Measurements from ENCODE around the gene AP4B1.
"Not testable (repeated sequence)": the region's sequence is repeated elsewhere in the genome, so short reads cannot be mapped to it uniquely, and the experiment has no call there.

Gene AP4B1

DNA sequence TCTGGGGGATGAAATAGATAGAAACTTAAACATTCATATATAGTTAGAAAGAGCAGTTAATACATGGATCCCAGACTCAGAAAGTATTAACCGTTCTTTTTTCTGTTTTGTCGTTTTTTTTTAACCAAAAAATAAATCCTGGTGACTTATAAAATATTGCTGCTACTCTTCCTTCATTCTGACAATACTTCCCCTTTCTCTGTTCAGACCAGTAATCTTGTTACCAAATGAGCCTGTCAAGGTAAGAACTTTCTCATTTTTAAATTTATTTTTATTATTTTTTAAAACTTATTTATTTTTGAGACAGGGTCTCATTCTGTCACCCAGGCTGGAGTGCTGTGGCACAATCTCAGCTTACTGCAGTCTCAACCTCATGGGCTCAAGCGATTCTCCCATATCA, 46.8 kb downstream of the AP4B1 start:
- DNase-seq (ENCODE audit: low spot score), result no peak

- no peak for DNase-seq (ENCODE audit: low spot score)
These were observed 48.2 kb downstream of the AP4B1 start for GRCh38 chr1:113856401-113856790.

- DNase-seq (ENCODE audit: low spot score), result no peak
These were observed 48.8 kb downstream of the AP4B1 start for GRCh38 chr1:113855630-113856400.

- DNase-seq (ENCODE audit: low spot score), result no peak
These were observed 50.4 kb downstream of the AP4B1 start for GRCh38 chr1:113854234-113854633.

DNA sequence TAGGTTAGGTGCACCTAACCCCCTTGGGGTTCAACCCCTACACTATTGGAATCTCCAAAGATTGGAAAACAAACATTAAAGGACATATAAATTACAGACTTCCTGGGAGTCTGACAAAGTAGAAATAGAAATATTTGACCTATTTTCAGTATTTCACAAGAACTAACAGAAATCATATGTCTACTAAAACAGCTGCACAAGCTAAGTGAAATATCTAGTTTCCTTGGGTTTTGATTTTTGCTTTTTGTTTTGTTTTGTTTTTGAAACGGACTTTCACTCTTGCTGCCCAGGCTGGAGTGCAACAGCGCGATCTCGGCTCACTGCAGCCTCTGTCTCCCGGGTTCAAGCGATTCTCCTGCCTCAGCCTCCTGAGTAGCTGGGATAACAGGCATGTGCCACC, 51.9 kb downstream of the AP4B1 start:
- DNase-seq (ENCODE audit: low spot score), result not testable (repeated sequence)

GRCh38 chr1:113850127-113850796, 54.3 kb downstream of the AP4B1 start:
- DNase-seq (ENCODE audit: low spot score), result no peak

GRCh38 chr1:113849072-113849471, 55.5 kb downstream of the AP4B1 start:
- DNase-seq (ENCODE audit: low spot score), result no peak

DNA sequence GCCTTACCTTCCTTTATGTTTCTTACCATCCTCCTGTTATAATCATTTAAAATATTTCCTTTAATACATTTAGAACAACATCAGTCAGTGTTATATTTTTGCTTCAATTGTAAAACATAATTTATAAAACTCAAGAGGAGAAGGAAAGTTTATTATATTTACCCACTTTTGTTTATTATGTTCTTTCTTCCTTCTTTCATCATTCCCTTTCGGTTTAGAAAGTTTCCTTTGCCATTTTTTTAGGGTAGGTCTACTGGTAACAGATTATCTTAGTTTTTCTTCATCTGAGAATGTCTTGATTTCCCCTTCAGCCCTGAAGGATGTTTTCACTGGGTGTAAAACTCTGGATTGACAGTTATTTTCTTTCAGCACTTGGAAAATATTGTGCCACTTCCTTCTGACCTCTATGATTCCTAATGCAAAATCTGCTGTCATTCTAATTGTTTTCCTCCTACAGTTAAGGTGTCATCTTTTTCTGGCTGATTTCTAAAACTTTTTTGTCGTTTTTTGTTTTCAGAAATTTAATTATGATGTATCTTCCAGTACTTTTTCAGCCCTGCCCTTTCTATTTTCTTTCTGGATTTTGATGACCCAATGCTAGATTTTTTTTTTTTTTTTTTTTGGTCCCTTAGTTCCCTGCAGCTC, 58.1 kb downstream of the AP4B1 start:
- no peak for DNase-seq (ENCODE audit: low spot score)

Measured in D341Med (cell line).